ENCODE results near the gene MAPRE2.

MAPRE2 gene

GRCh38 chr18:35136885-35137284 is 95.7 kb downstream of the MAPRE2 start:
- Histone ChIP-seq H3K4me1 (ENCODE audit: low read length) (peaks cover 20% of the 10 kb centered on the region), H2AFZ (ENCODE audit: low read depth, low read length) (no peak overlapping the region), H4K20me1 (ENCODE audit: insufficient read depth, low read length) (no peaks in the 10 kb centered on the region), H3K9ac (ENCODE audit: low read length) (no peak overlapping the region), H3K4me3 (ENCODE audit: low read length) (no peak overlapping the region), H3K9me3 (ENCODE audit: insufficient read depth, low read length) (no peaks in the 10 kb centered on the region), H3K27me3 (ENCODE audit: low read depth, low read length) (no peaks in the 10 kb centered on the region), H3K4me2 (ENCODE audit: low read length) (no peak overlapping the region), H3K79me2 (ENCODE audit: low read length) (no peaks in the 10 kb centered on the region), H3K27ac (ENCODE audit: low read length) (no peak overlapping the region), H3K36me3 (replicated peaks; ENCODE audit: low read depth, low read length) (peaks cover 88% of the 10 kb centered on the region)
- no peak for TF ChIP-seq CTCF (IDR thresholded peaks at IDR 0.05; ENCODE audit: low read depth, low read length)
- no peak for TF ChIP-seq EZH2phosphoT487 (IDR thresholded peaks at IDR 0.05; ENCODE audit: low read depth)

- Histone ChIP-seq H3K9ac (ENCODE audit: low read length) (no peak overlapping the region), H3K9me3 (ENCODE audit: insufficient read depth, low read length) (no peaks in the 10 kb centered on the region), H3K79me2 (ENCODE audit: low read length) (no peaks in the 10 kb centered on the region), H3K4me3 (ENCODE audit: low read length) (no peak overlapping the region), H3K27me3 (ENCODE audit: low read depth, low read length) (no peaks in the 10 kb centered on the region), H4K20me1 (ENCODE audit: insufficient read depth, low read length) (no peaks in the 10 kb centered on the region), H3K4me2 (ENCODE audit: low read length) (no peak overlapping the region), H3K4me1 (ENCODE audit: low read length) (peaks cover 27% of the 10 kb centered on the region), H3K27ac (ENCODE audit: low read length) (no peak overlapping the region), H3K36me3 (replicated peaks; ENCODE audit: low read depth, low read length) (peaks cover 88% of the 10 kb centered on the region), H2AFZ (ENCODE audit: low read depth, low read length) (no peak overlapping the region)
- no peak for TF ChIP-seq CTCF (IDR thresholded peaks at IDR 0.05; ENCODE audit: low read depth, low read length)
- TF ChIP-seq EZH2phosphoT487 (IDR thresholded peaks at IDR 0.05; ENCODE audit: low read depth) = no peak
Observed at GRCh38 chr18:35137632-35138031, 96.4 kb downstream of the MAPRE2 start.

GRCh38 chr18:35138773-35139172 is 97.6 kb downstream of the MAPRE2 start:
- peaks cover 31% of the 10 kb centered on the region for H3K4me1 ChIP-seq (ENCODE audit: low read length)
- peaks cover 76% of the 10 kb centered on the region for H3K36me3 ChIP-seq (replicated peaks; ENCODE audit: low read depth, low read length)

GRCh38 chr18:35139517-35139916 is 98.3 kb downstream of the MAPRE2 start:
- Histone ChIP-seq H3K36me3 (replicated peaks; ENCODE audit: low read depth, low read length) (peaks cover 74% of the 10 kb centered on the region), H2AFZ (ENCODE audit: low read depth, low read length) (no peak overlapping the region), H3K27me3 (ENCODE audit: low read depth, low read length) (no peaks in the 10 kb centered on the region), H3K27ac (ENCODE audit: low read length) (no peak overlapping the region), H3K4me2 (ENCODE audit: low read length) (no peak overlapping the region), H3K9ac (ENCODE audit: low read length) (no peak overlapping the region), H3K4me1 (ENCODE audit: low read length) (peaks cover 31% of the 10 kb centered on the region), H3K9me3 (ENCODE audit: insufficient read depth, low read length) (no peaks in the 10 kb centered on the region), H4K20me1 (ENCODE audit: insufficient read depth, low read length) (no peaks in the 10 kb centered on the region), H3K4me3 (ENCODE audit: low read length) (no peak overlapping the region), H3K79me2 (ENCODE audit: low read length) (no peaks in the 10 kb centered on the region)
- TF ChIP-seq CTCF (IDR thresholded peaks at IDR 0.05; ENCODE audit: low read depth, low read length) (no peak), EZH2phosphoT487 (IDR thresholded peaks at IDR 0.05; ENCODE audit: low read depth) (no peak)

More at GRCh38 chr18:35138773-35139172, 97.6 kb downstream of the MAPRE2 start:
- Histone ChIP-seq H2AFZ (ENCODE audit: low read depth, low read length) (no peak overlapping the region), H3K9ac (ENCODE audit: low read length) (no peak overlapping the region), H3K79me2 (ENCODE audit: low read length) (no peaks in the 10 kb centered on the region), H3K27me3 (ENCODE audit: low read depth, low read length) (no peaks in the 10 kb centered on the region), H4K20me1 (ENCODE audit: insufficient read depth, low read length) (no peaks in the 10 kb centered on the region), H3K9me3 (ENCODE audit: insufficient read depth, low read length) (no peaks in the 10 kb centered on the region), H3K27ac (ENCODE audit: low read length) (no peak overlapping the region), H3K4me3 (ENCODE audit: low read length) (no peak overlapping the region), H3K4me2 (ENCODE audit: low read length) (no peak overlapping the region)
- TF ChIP-seq CTCF (IDR thresholded peaks at IDR 0.05; ENCODE audit: low read depth, low read length) (no peak), EZH2phosphoT487 (IDR thresholded peaks at IDR 0.05; ENCODE audit: low read depth) (no peak)
